G401 (cell line): Measurements from ENCODE around the gene GIT2. TPM values are rescaled to one million over a fixed set of nuclear protein-coding genes. Genes with fewer than 3 reads are reported as not detected.
"Not testable (repeated sequence)": the region's sequence is repeated elsewhere in the genome, so short reads cannot be mapped to it uniquely, and the experiment has no call there.

Experiments used
- DNase-seq: peaks from one replicate; pipeline ENCODE4 v3.0.0-alpha.2; 2015; ENCODE audit warnings: low spot score
- in situ Hi-C: cut with HindIII; loops from 2 replicates; pipeline ENCODE4 v1.10.0; 2016; ENCODE audit warnings: low sequenced_read_pairs, mixed read lengths
- total RNA-seq: library from RNA; depleted of rRNA; stranded (reverse); fragments of >200 nt; shearing (Covaris generic); gene quantifications from 2 replicates; pipeline ENCODE4 v1.2.3, GENCODE V29; 2014

GIT2 gene
- total RNA-seq, 1 experiment from 2014 or later: 21.1 TPM

GRCh38 chr12:109987615-109988014 lies 8.6 kb downstream of the GIT2 start:
- DNase-seq: no peak
- in situ Hi-C loops: no loop called here

DNA sequence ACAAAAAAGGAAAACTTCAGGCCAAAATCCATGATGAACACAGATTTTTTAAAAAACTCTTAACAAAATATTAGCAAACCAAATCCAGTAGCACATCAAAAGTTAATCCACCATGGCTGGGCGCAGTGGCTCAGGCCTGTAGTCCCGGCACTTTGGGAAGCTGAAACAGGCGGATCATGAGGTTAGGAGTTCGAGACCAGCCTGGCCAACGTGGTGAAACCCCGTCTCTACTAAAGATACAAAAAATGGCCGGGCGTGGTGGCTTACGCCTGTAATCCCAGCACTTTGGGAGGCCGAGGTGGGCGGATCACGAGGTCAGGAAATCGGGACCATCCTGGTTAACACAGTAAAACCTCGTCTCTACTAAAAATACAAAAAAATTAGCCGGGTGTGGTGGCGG lies 9.9 kb downstream of the GIT2 start:
- DNase-seq, in situ Hi-C loops: not testable (repeated sequence)

DNA sequence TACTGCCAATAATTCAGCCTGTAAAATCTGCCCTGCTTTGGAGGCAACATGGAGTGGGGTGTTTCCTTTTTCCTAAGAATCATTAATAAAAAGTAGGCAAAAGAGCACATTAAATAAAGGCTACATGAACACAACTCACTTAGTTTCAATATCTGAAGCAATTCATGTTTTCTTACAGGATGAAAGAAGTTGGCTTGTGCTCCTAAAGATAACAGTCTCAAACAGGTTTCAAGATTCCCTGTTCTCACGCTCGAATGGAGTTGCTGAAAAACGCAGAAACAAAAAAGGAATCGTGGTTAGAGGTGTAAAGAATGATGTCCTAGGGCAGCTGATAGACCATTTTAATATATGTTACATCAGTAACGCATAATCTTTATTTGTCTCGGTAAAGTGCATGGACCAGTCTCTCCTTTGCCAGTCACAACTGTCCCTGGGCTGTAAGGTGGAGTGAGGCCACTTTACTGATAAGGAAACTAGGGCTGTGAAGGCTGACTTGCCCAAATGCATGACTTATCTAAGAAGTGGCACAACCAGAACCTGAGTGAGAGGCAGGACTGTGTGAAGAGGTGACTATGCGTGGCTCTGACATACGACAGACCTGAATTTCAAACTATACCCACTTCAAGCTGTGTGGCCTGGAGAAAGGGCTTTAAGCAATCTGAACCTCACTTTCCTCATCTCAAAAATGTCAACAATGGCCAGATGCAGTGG lies 12.6 kb downstream of the GIT2 start:
- no peak for DNase-seq
- in situ Hi-C loops: no loop called here

DNA sequence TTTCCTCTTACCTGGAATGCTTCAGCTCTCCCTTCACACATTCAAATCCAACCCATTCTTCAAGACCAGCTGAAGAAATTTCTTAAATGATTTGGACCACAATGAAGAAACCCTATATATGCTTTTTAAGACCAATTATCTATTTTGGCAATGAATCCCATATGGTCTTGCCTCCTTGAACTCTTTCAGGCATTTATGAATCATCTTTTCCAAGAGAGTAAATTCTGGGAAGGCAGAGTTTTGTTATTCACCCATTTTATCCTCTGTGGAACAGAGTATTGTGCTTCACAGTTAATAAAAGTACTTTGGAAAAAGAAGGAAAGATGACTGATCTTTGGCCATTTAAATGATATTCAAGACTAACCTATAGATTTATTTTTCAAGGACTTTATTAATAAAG lies 14.0 kb downstream of the GIT2 start:
- in situ Hi-C loops: no loop called here
- DNase-seq: no peak

DNA sequence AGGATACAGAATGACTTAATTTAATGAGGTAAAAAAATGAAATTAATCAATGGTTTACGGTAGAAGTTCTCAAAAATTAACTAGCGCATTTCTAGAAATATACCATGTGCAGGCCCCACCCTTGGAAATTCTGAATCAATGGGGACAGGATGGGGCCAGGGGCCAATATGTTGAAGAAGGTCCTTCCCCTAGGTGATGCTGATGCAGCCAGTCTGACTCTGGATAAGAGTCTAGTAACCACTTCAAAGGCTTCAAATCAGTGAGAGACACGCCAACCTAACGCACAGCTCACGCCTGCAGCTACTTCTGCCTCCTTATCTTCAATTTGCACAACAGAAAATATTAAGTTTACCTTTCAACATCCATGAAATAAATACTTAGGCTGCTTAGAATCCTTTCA lies 14.9 kb downstream of the GIT2 start:
- in situ Hi-C loops: no loop called here
- no peak for DNase-seq

DNA sequence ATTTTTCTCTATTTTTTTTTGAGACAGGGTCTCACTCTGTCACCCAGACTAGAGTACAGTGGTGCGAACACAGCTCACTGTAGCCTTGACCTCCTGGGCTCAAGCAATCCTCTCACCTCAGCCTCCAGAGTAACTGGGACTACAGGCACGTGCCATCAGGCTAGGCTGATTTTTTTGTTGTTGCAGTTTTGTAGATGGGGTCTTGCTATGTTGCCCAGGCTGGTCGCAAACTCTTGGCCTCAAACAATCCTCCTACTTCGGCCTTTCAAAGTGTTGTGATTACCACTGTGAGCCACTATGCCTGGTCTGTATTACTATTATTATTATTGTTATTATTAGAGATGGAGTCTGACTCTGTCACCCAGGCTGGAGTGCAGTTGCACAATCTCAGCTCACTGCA lies 23.3 kb downstream of the GIT2 start:
- DNase-seq: no peak
- in situ Hi-C loops: no loop called here

- in situ Hi-C loops: loop anchor here (10.0 kb wide), 1 partner anchor 114 kb away; no protein-coding TSS in a partner anchor
- DNase-seq: no peak
Measured at GRCh38 chr12:109968801-109969200, 27.4 kb downstream of the GIT2 start.

DNA sequence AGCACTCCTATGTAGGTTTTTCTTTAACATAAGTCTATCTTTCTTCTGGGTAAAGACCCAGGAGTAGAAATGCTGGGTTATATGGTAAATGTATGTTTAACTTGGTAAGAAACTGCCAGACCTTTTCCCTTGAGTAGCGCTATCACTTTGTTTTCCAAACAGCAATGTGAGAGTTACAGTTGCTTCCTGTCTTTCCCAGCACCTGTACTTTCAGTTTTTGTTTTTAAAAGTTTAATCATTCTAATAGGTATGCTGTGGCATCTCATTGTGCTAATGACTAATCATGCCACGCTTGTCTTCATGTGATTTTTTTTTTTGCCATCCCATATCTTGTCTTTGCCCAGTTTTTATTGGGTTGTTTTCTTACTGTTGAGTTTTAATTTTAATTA lies 28.1 kb downstream of the GIT2 start:
- in situ Hi-C loops: loop anchor here (10.0 kb wide), 1 partner anchor 113 kb away; no protein-coding TSS in a partner anchor
- DNase-seq: no peak

DNA sequence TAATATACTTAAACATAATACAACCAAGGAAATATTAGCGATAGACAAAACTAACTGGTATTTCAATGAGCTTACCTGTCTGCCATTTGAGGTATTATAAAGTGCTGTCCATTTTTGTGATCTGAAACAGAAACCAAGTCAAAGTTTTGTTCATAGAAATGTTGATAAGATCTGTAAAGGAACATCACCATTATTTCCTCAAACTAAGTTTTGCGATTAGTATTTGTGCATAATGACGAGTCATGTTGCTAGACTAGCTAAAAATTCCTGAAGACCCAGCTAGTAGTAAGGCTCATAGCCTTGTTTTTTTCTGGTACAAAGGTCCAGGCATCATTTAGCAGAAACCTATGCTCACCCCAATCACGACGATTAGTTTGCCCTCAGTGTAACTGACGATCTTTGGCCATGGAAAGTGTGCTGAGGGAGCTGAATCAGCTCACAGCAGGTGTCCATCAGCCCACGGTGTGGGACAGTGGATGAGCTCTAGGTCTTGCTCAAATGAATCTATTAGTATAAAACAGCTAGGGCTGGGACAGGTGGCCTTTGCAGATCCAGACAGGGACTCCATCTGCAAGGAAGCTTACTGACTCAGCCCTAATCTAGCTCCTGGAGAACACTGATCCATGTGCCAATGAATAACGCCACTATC lies 28.7 kb downstream of the GIT2 start:
- in situ Hi-C loops: loop anchor here (10.0 kb wide), 1 partner anchor 113 kb away; no protein-coding TSS in a partner anchor
- no peak for DNase-seq

- no peak for DNase-seq
- in situ Hi-C loops: loop anchor here (10.0 kb wide), 1 partner anchor 112 kb away; no protein-coding TSS in a partner anchor
Measured at GRCh38 chr12:109966546-109966945, 29.6 kb downstream of the GIT2 start.

- DNase-seq: no peak
- in situ Hi-C loops: loop anchor here (5.0 to 10.0 kb wide), 2 partner anchors 93 to 109 kb away; no protein-coding TSS in a partner anchor
Measured at GRCh38 chr12:109963743-109964429, 32.3 kb downstream of the GIT2 start.

GRCh38 chr12:109963330-109963729 lies 32.8 kb downstream of the GIT2 start:
- in situ Hi-C loops: loop anchor here (5.0 to 10.0 kb wide), 2 partner anchors 94 to 109 kb away; no protein-coding TSS in a partner anchor
- no peak for DNase-seq

- DNase-seq: no peak
- in situ Hi-C loops: loop anchor here (5.0 to 10.0 kb wide), 2 partner anchors 95 to 108 kb away; no protein-coding TSS in a partner anchor
Measured at GRCh38 chr12:109962398-109962797, 33.8 kb downstream of the GIT2 start.

GRCh38 chr12:109961612-109962011 lies 34.6 kb downstream of the GIT2 start:
- no peak for DNase-seq
- in situ Hi-C loops: loop anchor here (5.0 to 10.0 kb wide), 2 partner anchors 96 to 107 kb away; no protein-coding TSS in a partner anchor

DNA sequence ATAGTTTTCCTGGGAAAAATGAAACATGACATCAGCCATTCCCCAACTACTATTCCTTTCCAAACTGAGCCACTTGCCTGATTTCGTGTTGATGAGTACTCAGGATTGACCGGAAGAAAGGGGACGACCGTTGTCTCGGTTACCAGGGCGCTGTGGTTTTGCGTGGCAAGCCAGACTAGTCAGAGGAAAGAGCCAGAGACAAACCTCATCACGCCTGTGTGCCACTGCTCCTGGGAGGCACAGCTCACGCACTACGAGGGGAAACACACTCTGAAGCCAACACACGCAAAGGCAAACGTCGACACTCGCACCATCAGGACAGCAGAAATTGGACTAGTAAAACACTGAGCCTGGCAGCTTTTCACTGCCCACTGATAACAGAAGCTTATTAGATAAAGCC lies 35.0 kb downstream of the GIT2 start:
- DNase-seq: peak; percentile 41
- in situ Hi-C loops: loop anchor here (5.0 to 10.0 kb wide), 2 partner anchors 96 to 106 kb away; no protein-coding TSS in a partner anchor

GRCh38 chr12:109959411-109960093 lies 36.6 kb downstream of the GIT2 start:
- in situ Hi-C loops: loop anchor here (5.0 to 10.0 kb wide), 2 partner anchors 98 to 105 kb away; no protein-coding TSS in a partner anchor
- DNase-seq: no peak

- in situ Hi-C loops: no loop called here
Measured at GRCh38 chr12:109958374-109958773, 37.8 kb downstream of the GIT2 start.

GRCh38 chr12:109953656-109954055 lies 42.5 kb downstream of the GIT2 start:
- in situ Hi-C loops: no loop called here

More at GRCh38 chr12:109958374-109958773, 37.8 kb downstream of the GIT2 start:
- DNase-seq: no peak

GRCh38 chr12:109952873-109953272 lies 43.3 kb downstream of the GIT2 start:
- in situ Hi-C loops: no loop called here
- DNase-seq: no peak

More at GRCh38 chr12:109953656-109954055, 42.5 kb downstream of the GIT2 start:
- DNase-seq: peak; percentile 77
